OCI-LY7 (cell line): ENCODE results near the gene NOLC1. TPM values are rescaled to one million over a fixed set of nuclear protein-coding genes. Genes with fewer than 3 reads are reported as not detected.

Source experiments
- BruUV-seq: library from RNA; stranded (reverse); fragments of 400-500 nt; replicated peaks from 2 replicates; lab custom pipeline; 2021; lab: Mats Ljungman, UMichigan
- CTCF ChIA-PET: fragments of 300-600 bp; sonication (Branson Sonifier 250); formaldehyde crosslinking; loops from one replicate; lab custom pipeline; 2022; ENCODE audit warnings: antibody characterized with exemption; ENCODE audit not compliant: unreplicated experiment; lab: Charles Lee
- POLR2A ChIA-PET: fragments of 300-600 bp; sonication (Branson Sonifier 250); formaldehyde crosslinking; loops from one replicate; lab custom pipeline; 2022; ENCODE audit warnings: antibody characterized with exemption; lab: Charles Lee
- DNase-seq: peaks from one replicate; pipeline ENCODE4 v3.0.0-alpha.2; 2015; ENCODE audit warnings: low spot score
- H2AFZ ChIP-seq: fragments of 200-600 bp; sonication (generic), shearing (Covaris generic); 2 replicates; pipeline ENCODE4 v1.6.1; 2014; ENCODE audit warnings: mild to moderate bottlenecking, antibody characterized with exemption, low read length, moderate library complexity
- H3K27ac ChIP-seq: fragments of 200-600 bp; sonication (generic); 2 replicates; pipeline ENCODE4 v1.5.1; 2014; ENCODE audit warnings: mixed run types, low read depth, mild to moderate bottlenecking, moderate library complexity, low read length, inconsistent platforms; ENCODE audit not compliant: poor library complexity, severe bottlenecking
- H3K36me3 ChIP-seq: fragments of 200-600 bp; sonication (generic); 2 replicates; pipeline ENCODE4 v1.6.1; 2014; ENCODE audit warnings: mild to moderate bottlenecking, antibody characterized with exemption, low read length, moderate library complexity, mixed read lengths; ENCODE audit not compliant: insufficient read depth
- H3K4me1 ChIP-seq: fragments of 200-600 bp; sonication (generic); 2 replicates; pipeline ENCODE4 v1.5.1; 2014; ENCODE audit warnings: mild to moderate bottlenecking, low read length; ENCODE audit not compliant: insufficient read depth, poor library complexity, severe bottlenecking
- H3K4me2 ChIP-seq: fragments of 200-600 bp; sonication (generic); 2 replicates; pipeline ENCODE4 v1.6.1; 2014; ENCODE audit warnings: mild to moderate bottlenecking, low read length
- H3K4me3 ChIP-seq: fragments of 200-600 bp; sonication (generic); 2 replicates; pipeline ENCODE4 v1.5.1; 2014; ENCODE audit warnings: mild to moderate bottlenecking, low read depth, low read length; ENCODE audit not compliant: poor library complexity, severe bottlenecking
- H3K79me2 ChIP-seq: fragments of 200-600 bp; sonication (generic); 2 replicates; pipeline ENCODE4 v1.6.1; 2016; ENCODE audit warnings: low read depth, mild to moderate bottlenecking, low read length, moderate library complexity, mixed read lengths; ENCODE audit not compliant: insufficient read depth
- H3K9me2 ChIP-seq: fragments of 200-600 bp; sonication (generic); 2 replicates; pipeline ENCODE4 v1.6.1; 2016; ENCODE audit warnings: mild to moderate bottlenecking, low read length, mixed read lengths; ENCODE audit not compliant: insufficient read depth
- H3K9me3 ChIP-seq: fragments of 200-600 bp; sonication (generic); 2 replicates; pipeline ENCODE4 v1.6.1; 2014; ENCODE audit warnings: mild to moderate bottlenecking, mixed run types, low read length, mixed read lengths
- H4K20me1 ChIP-seq: fragments of 200-600 bp; sonication (generic); 2 replicates; pipeline ENCODE4 v1.6.1; 2014; ENCODE audit warnings: mild to moderate bottlenecking, antibody characterized with exemption, low read length, moderate library complexity, mixed read lengths; ENCODE audit not compliant: insufficient read depth
- CTCF ChIP-seq: fragments of 200-600 bp; sonication (generic); conservative IDR thresholded peaks from 2 replicates; pipeline ENCODE4 v1.5.1; 2014; ENCODE audit warnings: mild to moderate bottlenecking, antibody characterized with exemption, low read length, moderate library complexity, mixed read lengths
- EZH2phosphoT487 ChIP-seq: fragments of 200-600 bp; sonication (generic); IDR thresholded peaks from 2 replicates; pipeline ENCODE4 v1.6.1; 2018; ENCODE audit warnings: low read depth, borderline replicate concordance, mild to moderate bottlenecking, mixed run types, antibody characterized with exemption, low read length, moderate library complexity, mixed read lengths
- intact Hi-C: fragments of 100-400 bp; cut with micrococcal nuclease; formaldehyde crosslinking; loops from one replicate; pipeline ENCODE4 v1.10.0; 2022; ENCODE audit not compliant: unreplicated experiment
- total RNA-seq, 2 experiments: library from RNA; depleted of rRNA in 1 of 2; stranded (reverse); fragments of >200 nt in 1 of 2; shearing (Covaris generic) in 1 of 2; gene quantifications; 2 replicates each; pipeline ENCODE4 v1.2.3, GENCODE V29; 2014 to 2022

The NOLC1 gene
- total RNA-seq, 2 experiments from 2014 or later: 93.5 to 152 TPM

GRCh38 chr10:102134416-102134815 lies 17.8 kb upstream of the NOLC1 start:
- peak overlapping the region; percentile 87 for H3K4me3 ChIP-seq
- H3K27ac ChIP-seq: peak overlapping the region; percentile 65
- intact Hi-C loops: loop anchor here (5.0 kb wide), 1 partner anchor 513 kb away; no protein-coding TSS in a partner anchor

DNA sequence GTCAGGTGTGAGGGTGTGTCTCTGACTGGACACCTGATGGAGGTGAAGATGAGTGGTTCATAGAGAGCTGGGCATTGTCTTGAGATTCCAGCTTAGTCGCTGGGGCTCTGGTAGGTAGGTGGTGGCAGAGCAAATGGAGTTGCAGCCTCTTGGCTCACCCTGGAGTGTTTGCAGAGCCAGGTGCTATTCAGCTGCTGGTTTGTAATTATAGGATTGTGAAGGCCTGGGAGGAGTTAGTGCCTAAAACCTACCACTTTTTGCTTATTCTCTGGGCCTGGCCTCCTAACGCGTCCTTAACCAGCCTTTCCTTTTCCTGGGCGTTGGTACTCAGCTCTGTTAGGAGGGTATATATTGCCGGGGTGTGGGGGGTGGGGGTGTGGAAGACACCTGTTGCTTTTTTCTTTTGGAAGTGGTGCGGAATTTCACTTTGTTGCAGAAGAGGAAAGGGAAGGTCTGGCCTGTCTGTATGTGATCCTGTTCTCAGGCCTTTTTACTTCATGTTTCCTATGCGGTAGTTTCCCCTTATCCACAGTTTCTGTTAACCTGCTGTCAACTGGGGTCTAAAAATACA lies 16.1 kb upstream of the NOLC1 start:
- Histone ChIP-seq H3K4me1 (peaks cover 34% of the 10 kb centered on the region), H3K36me3 (peaks cover 75% of the 10 kb centered on the region), H3K27ac (no peak overlapping the region), H2AFZ (no peak overlapping the region), H3K4me2 (peak overlapping the region; percentile 94), H3K79me2 (peaks cover 78% of the 10 kb centered on the region), H3K9me2 (no peaks in the 10 kb centered on the region), H3K4me3 (peak overlapping the region; percentile 87), H3K9me3 (no peaks in the 10 kb centered on the region), H4K20me1 (peaks cover 22% of the 10 kb centered on the region)
- no TSS peak for BruUV-seq
- ChIA-PET POLR2A (interaction anchor here (0.5 to 4.0 kb wide), 5 partner anchors 12 to 1056 kb away, joined by 3 to 18 read pairs (median 5); partner anchors contain the start of gene NOLC1), CTCF (no interaction called here)
- TF ChIP-seq EZH2phosphoT487: no peak
- no peak for TF ChIP-seq CTCF
- no peak for DNase-seq
- intact Hi-C loops: no loop called here

More at GRCh38 chr10:102134416-102134815, 17.8 kb upstream of the NOLC1 start:
- Histone ChIP-seq H3K79me2 (peaks cover 64% of the 10 kb centered on the region), H4K20me1 (peaks cover 22% of the 10 kb centered on the region), H2AFZ (no peak overlapping the region), H3K9me2 (no peaks in the 10 kb centered on the region), H3K36me3 (peaks cover 59% of the 10 kb centered on the region), H3K9me3 (no peaks in the 10 kb centered on the region), H3K4me1 (peaks cover 44% of the 10 kb centered on the region), H3K4me2 (peak overlapping the region; percentile 94)
- CTCF ChIA-PET: no interaction called here
- TSS peak; percentile 72 for BruUV-seq
- POLR2A ChIA-PET: interaction anchor here (1.2 to 4.0 kb wide), 2 partner anchors 13 to 16 kb away, joined by 3 to 18 read pairs; partner anchors contain the start of gene NOLC1
- TF ChIP-seq EZH2phosphoT487 (no peak), CTCF (no peak)
- no peak for DNase-seq
